CD4-positive, alpha-beta T cell treated with Interleukin-17A for 4 hours (primary cell): ENCODE results near the gene ACOT8.
"Not testable (repeated sequence)": the region's sequence is repeated elsewhere in the genome, so short reads cannot be mapped to it uniquely, and the experiment has no call there.

Experiments
- DNase-seq: peaks from one replicate; pipeline ENCODE4 v3.0.0-alpha.2; 2020; ENCODE audit warnings: mixed read lengths

ACOT8 gene

GRCh38 chr20:45851501-45851900, 5.7 kb downstream of the ACOT8 start:
- DNase-seq = no peak

- DNase-seq = no peak
Observed at GRCh38 chr20:45850926-45851325, 6.3 kb downstream of the ACOT8 start.

- DNase-seq = no peak
Observed at GRCh38 chr20:45850238-45850637, 7.0 kb downstream of the ACOT8 start.

DNA sequence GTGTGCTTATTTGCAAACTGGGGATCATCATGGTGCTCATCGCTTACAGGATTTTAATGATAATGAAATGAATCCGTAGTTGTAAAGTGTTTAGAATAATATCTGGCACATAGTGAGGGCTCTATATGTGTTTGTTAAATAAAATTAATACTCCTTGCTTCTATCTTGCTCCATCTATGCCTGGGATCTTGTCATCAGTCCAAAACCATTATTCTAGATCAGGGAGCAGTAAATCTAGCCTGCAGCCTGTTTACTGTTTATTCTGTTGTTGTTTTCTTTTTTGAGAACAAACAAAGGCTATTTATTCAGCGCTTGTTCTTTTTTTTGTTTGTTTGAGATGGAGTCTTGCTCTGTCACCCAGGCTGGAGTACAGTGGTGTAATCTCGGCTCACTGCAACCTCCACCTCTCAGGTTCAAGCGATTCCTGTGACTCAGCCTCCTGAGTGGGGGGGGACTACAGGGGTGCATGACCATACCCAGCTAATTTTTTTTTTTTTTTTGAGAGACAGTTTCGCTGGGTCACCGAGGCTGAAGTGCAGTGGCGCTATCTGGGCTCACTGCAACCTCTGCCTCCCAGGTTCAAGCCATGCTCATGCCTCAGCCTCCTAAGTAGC, 8.1 kb downstream of the ACOT8 start:
- DNase-seq = no peak

- DNase-seq = no peak
Observed at GRCh38 chr20:45848421-45848820, 8.8 kb downstream of the ACOT8 start.

DNA sequence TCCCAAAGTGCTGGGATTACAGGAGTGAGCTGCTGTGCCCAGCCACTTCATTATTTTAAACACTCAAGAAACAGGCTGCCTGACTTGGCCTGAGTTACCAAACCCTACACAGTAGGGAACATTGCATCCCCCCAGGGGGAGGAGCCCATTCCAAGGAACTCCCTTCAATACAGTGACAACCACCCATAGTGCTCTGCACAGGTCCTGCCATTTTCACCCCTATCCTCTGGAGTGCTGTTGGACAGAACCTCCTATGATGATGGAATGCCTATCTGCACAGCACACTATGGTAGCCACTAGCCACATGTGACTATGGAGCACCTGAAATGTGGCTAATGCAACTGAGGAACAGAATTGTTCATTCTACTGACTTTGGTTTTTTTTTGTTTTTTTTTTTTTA, 11.7 kb downstream of the ACOT8 start:
- DNase-seq = no peak

DNA sequence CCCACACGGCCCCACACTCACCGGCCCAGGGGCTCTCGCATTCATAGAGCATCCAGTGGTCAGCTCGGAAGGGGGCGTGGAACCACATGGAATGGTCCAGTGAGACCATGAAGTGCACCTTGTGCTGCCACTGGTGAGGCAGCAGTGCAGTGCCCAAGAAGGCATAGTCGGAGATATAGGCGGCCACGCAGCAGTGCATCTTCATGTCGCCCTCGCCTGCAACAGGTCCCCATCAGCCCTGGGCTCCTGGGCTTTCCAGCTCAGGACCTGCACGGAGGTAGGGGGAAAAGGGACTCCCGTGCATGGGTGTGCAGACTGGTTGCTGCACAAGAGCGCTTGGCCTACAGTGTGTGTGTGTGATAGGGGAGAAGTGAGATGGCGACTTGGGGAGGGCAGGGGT, 13.7 kb downstream of the ACOT8 start:
- DNase-seq = no peak

- no peak for DNase-seq
Observed at GRCh38 chr20:45842169-45842812, 14.9 kb downstream of the ACOT8 start.

DNA sequence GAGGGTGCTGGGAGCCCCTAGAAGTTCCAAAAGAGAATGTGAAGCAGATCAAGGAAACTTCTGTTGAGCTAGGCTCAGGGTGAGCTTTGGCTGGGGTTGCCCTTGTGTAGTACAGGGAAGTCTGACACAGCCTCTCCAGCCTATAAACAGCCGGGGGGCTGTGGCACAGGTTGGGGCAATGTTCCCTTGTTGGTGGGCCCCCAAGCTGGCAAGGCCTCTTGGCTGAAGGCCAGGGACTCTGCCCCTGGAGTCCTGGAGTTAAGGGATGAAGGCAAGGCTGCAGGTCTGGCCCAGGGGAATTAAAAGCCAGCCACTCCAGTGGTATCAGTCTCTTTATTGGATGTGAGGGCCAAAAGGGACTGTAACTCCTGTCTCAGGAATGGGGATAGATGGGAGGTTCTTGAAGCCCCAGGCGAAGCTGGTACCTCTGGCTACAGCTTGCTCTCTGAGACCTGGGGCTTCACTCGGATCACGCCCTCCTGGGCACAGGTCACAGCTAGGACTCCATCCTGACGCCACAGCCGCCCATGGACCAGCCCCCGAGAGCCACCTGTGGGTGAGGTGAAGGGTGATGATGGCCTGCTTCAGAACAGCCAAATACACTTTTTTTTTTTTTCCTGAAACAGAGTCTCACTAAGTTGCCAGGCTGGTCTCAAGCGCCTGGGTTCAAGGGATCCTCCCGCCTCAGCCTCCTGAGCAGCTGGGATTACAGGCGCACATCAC, 15.6 kb downstream of the ACOT8 start:
- no peak for DNase-seq

GRCh38 chr20:45840700-45841198, 16.4 kb downstream of the ACOT8 start:
- no peak for DNase-seq

DNA sequence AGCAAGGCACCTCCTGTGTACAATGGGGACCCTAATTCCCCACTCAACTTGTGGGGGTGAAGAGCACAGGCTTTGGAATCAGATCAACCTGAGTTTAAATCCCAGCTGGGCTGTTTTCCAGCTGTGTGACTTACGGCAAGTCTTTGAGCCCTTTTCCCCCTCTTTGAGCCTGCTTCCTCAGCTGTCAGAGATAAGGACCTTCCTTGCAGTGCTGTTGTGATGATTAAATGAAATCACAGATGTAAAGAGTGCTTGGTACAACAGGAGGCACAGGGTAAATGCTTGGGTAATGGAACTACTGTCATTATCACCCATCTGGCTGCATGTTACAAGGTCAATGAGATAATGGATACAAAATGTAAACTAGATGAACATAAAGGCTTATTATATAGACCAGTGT, 20.4 kb downstream of the ACOT8 start:
- no peak for DNase-seq

- DNase-seq = no peak
Observed at GRCh38 chr20:45835825-45836224, 21.4 kb downstream of the ACOT8 start.

DNA sequence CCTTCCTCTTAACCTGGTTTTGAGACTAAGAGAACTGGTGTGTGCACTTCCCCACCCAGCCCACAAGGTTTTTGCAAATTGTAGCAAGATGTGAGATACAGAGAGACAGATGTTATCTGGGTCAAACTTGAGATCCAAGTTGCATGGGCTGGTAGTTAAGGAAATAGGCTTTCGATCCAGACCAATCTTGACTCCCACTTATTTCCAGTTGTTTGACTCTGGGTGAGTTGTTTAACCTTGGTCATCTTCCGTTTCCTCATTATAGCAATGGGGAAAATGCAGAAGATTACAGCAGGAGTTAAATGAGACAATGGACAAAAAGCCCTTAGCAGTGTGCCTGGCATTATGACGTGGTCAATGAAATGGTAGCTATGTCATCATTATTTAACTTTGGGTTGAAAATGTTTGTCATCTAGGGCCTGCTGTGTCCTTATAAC, 21.8 kb downstream of the ACOT8 start:
- DNase-seq = no peak

DNA sequence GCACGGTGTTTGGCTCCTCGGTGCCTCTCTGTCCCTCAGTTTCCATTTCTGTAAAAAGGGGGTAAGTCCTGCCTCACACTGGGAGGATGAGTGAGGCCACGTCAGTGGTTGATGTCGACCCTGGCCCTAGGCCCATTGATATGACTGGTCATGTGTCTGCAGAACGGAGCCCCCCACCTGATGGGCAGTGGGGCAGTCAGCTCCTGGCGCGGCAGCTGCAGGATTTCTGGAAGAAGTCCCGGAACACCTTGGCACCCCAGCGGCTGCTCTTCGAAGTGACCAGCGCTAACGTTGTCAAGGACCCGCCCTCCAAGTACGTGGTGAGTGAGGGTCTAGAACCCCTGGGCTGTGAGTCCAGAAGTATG, 22.4 kb downstream of the ACOT8 start:
- no peak for DNase-seq

DNA sequence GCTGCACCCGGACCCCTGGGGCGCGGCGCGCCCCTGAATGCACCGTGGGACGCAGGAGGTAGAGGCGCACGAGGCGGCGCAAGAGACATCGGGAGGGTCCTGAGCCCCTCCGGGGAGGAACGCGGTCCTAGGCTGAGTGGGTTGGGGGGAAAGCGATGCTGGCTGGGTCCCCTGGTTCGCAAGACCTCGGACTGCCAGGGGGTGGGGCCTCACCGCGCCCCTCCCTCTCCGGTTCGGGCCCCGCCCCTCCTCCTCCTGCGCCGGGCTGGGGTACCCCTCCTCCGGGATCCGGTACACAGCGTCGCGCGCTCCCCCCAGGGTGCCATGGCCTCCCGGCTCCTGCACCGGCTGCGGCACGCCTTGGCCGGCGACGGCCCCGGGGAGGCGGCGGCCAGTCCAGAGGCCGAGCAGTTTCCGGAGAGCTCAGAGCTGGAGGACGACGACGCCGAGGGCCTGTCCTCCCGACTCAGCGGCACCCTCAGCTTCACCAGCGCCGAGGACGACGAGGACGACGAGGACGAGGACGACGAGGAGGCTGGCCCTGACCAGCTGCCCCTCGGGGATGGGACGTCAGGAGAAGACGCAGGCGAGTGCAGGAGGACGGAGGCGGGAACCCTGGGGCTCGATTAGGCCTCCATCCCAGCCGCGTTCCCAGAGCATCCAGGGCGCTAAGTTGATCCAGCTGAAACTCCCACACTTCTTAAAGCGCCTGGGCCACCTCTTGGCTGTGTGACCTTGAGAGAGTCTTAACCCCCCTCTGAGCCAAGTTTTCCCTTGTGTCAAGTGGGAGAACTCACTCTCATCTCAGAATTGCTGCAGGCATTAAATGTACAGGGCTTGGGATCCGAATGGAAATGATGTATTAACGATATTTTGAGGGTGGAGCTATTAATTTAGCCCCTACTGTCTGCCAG, 23.1 kb downstream of the ACOT8 start:
- DNase-seq = peak; percentile 72

GRCh38 chr20:45833030-45833882, 23.9 kb downstream of the ACOT8 start, which contains the start of gene SNX21:
Gene SNX21 (plus strand): TSS chr20:45833799. CDS start chr20:45833920, 121 bp downstream.
- peak; percentile 53 for DNase-seq

DNA sequence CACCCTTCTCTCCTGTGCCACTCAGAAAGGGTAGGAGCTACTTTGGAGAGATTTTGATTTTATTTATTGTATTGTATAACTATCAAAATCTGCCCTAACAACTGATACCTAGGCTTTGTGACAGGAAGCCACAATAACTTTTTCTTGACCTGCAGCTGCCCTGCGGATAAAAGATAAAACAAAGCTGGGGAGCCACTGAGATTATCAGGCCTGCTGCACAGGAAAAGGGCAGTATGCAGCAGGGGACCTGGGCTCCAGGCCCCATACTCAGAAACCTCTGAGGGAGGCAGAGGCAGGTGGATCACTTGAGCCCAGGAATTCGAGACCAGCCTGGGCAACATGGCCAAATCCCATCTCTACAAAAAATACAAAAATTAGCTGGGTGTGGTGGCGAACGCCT, 24.6 kb downstream of the ACOT8 start:
- DNase-seq = no peak

GRCh38 chr20:45829673-45830106, 27.5 kb downstream of the ACOT8 start:
- not testable (repeated sequence) for DNase-seq

DNA sequence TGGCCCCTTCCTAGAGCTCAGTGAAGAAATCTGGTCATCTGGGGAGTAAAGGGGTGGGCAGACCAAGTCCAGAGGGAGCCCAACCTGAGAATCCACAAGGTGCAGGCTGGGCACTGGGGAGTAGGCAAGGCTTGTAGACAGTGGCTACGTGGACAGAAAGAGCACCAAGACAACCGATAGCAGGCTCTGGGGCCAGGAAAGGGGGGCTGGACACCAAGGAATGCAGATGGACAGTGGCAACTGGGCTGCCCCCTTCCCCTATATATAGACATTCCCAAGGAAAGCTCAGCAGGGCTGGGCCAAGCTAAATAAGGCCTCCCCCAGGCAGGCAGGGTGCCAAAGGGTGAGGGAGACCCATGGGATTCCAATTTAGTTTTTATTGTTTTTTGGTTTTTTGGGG, 28.6 kb downstream of the ACOT8 start:
- no peak for DNase-seq

- DNase-seq = no peak
Observed at GRCh38 chr20:45827712-45828111, 29.5 kb downstream of the ACOT8 start.

- no peak for DNase-seq
Observed at GRCh38 chr20:45827030-45827652, 30.1 kb downstream of the ACOT8 start, which contains the start of gene TNNC2. Gene TNNC2 (minus strand): TSS chr20:45827312. CDS start chr20:45827248, 64 bp downstream.
